HG02870 (cell line): ENCODE data around the gene RER1.

Experiments used
- ATAC-seq: cut with Tn5 transposase; IDR thresholded peaks from one replicate; pipeline ENCODE4 v1.9.1; 2021; ENCODE audit warnings: mild to moderate bottlenecking, moderate library complexity; ENCODE audit not compliant: unreplicated experiment

The RER1 gene

DNA sequence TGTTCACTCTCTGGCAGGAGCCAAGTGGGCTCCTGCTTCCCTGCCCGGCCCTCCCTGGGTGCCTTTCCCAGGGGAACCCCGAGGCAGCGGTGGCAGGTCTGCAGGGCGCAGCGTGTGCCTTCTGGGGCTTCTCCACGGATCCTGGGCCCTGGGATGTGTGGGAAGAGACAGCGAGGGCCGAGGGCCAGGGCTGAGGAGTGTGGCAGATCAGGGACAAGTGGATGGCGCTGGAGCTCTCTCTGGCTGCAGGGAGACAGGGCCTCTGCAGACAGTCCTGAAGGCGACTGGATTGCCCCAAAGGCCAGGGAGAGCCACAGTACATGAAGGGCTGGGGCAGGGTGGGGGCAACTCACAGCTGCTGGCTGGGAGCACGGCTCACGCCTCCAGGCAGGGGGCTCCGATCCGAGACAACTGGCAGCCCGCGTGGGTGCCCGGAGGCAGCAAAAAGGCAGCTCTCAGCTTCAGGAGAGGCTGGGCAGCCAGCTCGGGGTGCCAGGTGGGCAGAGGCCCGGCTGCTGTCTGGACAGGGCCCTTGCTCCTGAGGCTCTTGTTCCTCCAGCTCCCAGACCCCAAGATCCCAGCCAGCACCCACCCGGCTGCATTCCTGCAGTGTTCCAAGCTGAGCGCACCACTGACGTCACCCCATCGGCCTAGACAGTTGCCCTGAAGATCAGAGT is 16.3 kb upstream of the RER1 start:
- no peak for ATAC-seq

DNA sequence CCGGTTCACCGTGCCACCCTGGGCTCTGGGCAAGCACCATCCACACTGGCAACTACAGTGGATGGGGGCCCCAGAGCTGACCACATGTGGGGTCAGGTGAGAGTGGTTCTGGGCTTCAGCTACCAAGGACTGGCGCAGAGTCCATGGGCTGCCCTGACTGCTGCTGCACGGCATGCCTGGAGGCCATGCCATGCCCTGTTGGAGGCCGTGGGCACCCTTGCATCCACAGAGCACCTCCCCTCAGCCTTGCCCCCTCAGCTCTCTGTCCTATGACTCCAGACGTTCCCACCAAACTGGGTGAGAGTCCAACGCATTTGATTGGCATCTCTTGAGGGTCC is 15.7 kb upstream of the RER1 start:
- no peak for ATAC-seq

DNA sequence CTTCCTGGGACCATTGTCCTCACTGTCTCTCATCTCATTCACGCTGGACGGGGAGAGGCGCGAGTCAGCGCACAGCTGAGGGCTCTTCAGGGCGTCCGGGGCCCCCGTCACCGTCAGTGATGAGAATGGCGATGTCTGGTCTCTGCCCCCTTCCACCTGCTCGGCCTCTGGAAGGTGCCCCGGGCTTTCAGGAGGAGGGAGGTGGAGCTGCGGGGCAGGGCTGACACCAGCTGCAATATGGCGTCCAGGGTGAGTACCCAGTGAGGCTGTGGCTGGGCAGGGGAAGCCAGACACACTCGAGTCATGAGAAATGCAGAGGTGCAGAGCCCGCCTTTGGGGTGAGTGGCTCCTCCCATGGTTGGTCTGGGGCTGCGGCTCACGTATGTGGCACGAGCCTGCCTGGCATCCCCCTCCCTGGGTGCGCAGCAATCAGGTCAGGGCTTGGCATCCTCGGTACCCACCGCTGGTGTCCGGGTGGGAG is 15.3 kb upstream of the RER1 start:
- ATAC-seq = no peak

DNA sequence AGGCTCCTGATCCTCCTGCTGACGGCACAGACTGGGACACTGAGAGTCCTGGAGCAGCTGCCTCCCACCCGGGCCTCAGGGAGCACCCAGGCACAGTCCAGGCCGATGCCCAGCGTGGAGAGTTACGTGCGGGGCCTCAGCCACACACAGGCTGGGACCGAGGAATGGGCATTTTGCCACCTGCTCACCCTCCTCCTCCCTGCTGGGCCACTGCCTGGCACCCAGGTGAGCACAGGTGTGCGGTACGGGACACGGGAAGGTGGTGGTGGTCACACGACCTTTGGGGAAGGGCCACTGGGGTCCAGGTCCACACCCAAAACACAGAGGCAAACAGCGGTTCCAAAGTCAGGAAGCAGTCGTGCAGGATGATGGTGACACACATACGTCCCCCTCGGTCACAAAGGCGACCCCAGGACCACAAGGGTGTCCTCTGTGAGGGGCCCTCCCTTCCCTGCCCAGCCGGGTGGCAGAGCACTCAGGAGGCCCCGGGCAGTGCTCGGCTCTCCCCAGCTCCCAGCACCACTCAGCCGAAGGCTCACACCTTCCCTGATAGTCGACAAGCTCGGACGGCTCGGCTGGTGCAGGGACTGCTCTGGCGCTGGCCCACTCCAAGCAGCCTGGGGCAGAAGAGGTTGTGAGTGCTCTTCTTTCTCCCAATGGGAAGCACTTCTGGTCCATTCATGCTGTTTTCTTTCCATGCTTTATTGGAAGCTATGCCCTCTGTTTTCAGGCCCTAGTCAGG is 14.5 kb upstream of the RER1 start:
- ATAC-seq = no peak

DNA sequence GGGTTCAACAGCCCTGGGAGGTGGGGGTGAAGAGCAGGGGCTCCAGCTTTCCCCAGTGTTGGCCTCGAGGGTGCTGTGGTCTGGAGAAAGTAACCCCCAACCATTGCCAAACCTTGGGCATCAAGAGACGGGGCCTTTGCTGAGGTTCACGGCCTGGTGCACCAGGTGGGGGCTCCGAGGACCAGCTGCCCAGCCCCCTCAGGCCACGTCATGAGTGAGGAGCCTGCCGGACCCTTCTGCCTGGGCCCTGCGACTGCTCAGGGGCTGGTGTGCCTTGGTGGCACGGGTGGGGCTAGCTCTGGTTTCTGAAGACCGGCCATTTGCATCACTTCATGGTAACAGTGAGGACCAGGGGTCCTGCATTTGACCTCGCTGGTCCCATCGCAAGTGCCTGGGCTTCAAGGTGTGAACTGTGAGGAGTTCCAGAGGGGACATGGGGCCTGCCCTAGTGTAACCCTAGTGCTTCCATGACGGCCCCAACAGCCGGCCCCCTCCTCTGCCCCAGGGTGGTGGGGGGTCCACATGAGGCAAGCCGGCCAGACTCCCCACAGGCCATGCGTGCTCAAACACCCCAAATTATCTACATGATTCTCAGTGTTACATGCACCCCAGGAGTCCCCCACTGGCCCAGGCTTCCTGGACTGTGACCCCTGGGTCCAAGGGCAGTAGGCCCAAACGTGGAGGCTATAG is 13.7 kb upstream of the RER1 start:
- no peak for ATAC-seq

DNA sequence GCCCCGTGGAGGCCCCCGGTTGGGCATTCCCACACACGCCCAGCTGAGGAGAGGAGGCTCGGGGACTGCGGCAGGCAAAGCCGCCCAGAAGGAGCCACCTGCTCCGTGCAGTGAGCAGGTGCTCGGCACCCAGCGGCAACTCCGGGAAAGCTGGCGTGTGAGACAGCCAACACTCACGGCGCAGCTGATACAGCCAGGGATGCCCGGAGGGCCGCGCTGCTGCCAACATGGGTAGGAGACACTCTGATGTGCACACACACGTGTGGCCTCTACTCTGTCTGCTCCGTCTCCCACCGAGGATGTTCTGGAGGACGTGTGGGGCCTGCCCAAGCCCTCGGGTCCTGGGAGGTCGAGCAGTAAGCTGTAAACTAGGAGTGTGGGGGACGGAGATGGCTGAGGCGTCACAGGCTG is 13.2 kb upstream of the RER1 start:
- no peak for ATAC-seq

DNA sequence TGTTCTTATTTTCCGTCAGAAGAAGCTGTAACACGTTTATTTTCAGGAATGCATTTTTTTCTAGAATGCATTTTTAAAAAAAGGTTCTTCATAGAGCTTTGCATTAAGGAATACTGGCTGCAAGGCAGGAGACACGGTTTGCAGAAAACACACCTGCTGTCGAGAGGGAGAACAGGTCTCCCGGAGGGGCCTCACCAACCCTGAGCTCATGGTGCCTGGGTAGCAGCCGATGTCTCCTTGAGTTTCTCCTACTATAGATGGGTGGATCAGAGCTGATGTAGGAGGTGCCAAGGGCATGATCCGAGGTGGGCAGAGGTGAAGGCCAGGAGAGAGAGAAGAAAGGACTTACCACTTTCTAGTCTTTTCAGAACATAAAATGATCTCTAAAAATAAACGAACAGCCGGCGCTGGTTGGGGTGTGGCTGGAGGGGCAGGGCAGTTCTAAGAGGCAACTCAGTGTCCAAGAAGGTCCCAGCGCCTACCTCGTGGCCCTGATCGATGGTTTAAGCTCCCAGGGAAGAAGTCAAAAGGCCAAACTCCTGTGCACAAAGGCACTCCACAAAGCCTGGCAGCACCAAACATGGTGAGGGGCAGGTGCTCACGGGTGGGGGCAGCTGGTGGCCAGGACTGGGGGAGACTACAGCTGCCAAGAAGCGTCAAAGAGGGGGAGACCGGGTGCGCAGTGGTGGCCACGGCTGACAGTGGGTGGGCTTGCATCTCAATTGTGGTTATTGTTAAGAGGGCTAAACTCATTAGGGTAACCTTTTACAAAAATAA is 12.5 kb upstream of the RER1 start:
- no peak for ATAC-seq

DNA sequence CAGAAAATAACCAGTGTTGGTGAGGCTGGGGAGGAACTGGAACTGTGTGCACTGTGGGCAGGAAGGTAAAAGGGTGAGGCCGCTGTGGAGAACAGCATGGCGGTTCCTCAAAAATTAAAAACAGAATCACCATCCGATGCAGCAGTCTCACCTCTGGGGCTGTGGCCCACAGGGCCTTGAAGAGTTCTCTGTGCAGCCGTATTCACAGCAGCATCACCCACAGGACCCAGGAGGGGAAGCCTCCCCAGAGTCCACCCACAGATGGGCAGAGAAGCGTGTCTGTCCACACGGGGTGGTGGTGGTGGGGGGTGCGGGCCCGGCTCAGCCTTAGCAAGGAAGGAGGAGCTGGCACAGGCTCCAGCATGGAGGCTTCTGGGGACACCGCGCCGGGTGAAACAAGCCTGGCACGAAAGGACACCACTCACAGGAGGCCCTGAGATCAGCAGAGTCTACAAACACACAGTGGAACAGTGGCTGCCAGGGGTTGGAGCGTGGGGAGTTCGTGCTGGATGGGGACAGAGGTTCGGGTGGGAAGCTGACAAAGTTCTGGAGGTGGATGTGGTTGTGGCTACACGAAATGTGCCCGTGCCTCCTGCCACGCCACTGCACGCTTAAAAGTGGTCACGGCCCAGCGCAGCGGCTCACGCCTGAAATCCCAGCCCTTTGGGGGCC is 11.8 kb upstream of the RER1 start:
- ATAC-seq = no peak

DNA sequence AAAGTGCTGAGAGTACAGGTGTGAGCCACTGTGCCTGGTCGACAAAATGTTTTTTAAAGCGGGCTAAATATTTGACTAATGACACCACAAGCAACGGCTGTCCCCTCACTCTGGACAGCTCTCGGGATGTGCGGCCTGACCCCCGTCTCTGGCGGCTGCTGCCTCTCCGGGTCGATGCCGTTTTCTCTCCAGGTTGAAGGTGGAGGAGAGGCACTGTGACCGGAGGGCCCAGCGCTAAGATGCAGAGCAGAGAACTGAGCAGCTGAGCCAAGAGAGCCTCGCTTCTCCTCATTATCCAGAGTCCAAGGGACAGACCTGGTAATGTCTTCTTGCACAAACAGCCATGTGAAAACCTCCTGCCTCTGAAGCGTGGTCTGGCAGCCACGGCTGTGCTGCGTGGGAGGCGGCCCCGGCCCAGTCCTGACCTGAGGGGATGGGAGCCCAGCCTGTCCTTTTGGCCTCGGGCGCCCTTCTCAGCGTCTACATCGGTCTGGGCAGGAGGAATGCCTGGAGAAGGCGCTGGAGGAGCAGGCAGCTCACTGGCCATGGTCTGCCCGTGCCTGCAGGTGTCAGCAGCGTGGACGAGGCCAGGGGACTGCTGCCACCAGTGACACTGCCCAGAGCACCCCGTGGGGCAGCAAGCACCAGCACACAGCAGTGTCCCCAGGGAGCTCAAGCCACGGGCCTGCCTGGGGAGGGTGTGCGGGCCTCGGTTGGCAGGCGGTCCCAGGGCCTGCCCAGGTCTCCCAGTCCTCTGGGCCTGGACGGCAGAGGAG is 10.6 kb upstream of the RER1 start:
- no peak for ATAC-seq

DNA sequence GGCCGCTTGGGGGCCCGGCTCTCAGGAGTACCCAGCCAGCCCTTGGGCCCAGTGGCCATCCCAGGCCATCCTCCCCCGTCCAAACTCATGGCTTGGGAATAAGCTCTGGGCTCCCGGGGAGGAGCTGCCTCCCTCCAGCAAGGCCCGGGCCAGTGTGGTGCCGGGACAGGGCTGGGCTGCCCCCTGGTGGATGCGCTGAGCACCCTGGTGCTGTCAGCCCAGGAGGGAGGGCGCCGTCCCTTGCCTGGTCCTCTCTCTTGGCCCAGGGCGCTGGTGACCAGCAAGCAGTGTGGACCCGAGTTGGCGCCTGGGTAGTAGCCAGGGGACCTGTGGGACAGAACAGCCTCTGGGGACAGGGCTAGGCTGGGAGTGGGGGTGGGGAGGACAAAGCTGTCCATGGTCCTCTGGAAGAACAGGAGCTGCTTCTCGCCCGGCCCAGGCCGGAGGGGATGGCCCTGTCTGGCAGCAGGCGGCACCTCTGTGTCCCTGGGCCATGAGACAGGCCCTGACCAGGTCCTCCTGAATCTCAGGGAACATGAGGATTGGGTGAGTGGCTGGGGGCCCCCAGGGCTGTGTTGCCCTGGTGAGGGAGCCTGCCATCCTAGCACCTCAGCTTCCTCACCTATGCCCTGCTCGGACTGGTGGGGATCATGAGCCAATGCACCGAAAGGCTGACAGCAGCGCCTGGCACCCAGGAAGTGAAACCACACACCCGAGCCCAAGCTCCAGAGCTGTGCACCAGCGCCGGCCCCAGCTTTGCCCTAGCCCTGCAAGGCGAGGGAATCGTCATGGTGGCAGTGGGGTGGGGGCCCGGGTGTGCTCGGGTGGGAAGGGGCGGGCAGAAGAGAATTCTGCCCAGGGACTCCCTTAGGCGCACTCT is 9.7 kb upstream of the RER1 start:
- ATAC-seq = no peak

DNA sequence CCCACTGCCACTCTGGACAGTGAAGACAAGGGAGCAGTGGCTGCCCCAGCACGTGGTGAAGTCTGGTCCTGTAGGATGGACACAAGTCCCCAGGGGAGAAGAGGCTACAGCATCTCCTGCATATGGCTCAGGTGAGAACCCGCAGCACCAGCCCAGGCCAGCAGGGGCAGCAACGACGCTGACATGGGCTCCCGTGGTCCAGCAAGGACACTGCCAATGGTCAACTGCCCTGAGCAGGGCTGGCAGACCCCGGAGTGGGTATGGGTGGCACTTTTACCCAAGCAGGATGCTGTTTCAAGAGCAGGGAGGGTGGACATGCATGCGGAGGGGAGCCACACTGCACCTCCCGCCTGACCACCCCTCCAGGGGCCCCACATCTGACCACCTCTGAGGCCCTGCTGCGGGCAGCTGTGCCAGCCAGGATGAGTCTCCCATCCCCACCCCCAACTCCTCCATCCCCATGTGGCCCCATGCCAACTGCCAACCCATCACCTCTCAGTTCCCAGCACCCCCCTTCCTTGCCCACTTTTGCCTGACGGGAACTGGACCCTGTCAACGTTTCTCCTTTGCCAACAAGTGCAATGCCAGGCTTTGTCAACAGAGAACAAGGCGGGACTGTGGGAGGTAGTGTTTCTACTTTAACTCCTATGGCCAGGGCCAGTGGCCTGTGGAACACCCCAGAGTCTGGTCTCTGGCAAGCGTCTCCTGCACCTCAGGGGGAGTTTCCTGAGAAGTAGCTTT is 8.8 kb upstream of the RER1 start:
- ATAC-seq = no peak

DNA sequence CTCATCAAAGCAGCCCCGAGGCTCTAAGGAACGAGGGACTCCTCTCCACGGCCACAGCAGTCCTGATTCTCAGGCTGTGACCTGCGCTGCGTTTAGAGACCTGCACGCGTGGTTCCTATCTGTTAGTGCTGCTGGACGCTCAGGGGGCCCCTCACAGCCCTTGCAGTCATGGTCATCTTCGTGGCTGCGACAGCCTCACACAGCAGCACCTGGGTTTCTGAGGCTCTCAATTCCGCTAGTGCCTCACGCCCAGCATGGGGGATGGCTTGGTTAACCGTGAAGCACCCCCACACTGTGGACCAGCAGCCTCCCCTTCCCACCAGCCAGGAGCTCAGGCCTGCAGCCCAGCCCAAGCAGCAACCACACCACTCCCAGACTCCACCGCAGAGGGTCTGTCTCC is 8.1 kb upstream of the RER1 start:
- ATAC-seq = no peak

DNA sequence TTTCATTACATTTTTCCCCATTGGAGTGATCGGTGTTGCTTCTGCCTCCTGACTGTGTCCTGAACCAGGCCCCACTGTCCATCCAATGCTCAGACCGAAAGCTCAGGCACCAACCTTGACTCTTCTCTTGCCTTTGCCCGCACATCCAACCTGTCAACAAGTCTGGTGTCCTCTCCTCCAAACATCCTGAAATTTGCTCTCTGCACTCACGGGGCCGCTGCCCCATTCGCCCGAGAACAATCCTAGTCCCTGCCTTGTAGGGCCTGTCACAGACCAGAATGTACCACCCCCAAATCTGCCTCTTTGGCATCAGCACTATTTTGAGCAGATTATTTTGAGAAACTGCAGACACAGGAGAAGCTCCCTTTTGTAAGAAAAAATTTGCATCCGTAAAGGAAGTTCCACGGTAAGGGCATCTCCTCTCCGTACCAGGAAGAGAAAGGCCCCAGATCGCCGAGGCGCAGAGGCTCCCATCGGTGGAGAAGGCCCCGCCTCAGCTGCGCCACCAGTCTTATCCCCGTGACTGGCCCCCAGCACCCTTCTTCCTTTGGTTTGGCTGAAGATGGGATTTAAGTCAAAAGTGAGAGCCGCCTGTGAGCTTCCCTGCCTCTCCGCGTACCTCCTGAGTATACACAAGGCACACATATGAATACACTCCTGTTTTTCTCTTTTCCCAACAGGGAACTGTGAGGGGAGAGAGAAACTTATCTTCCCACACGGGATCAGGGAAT is 7.3 kb upstream of the RER1 start:
- ATAC-seq = no peak

DNA sequence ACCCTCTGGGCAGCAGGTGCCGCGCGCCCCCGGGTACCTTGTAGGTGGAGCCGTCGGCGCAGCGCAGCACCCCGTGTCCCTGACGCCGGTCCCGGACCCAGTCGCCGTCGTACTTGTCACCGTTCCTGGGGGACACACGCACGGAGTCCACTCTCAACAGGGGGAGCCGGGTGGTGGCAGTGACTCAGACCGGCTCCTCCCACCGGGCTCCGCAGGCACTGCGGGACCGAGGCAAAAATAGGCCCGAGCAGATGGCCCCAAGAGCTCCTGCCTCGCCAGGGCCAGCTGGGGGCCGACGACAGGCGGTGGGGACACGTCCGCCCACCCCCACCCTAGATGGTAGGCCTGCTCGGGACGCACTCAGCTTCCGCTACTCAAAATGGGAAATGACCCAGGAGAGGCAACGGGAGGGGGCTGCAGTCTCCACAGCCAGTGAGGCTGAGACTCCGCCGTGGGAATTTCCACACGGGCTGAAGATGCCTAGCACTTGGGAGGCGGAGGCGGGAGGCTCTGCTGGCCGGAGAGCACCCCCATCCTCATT is 6.6 kb upstream of the RER1 start:
- ATAC-seq = no peak

DNA sequence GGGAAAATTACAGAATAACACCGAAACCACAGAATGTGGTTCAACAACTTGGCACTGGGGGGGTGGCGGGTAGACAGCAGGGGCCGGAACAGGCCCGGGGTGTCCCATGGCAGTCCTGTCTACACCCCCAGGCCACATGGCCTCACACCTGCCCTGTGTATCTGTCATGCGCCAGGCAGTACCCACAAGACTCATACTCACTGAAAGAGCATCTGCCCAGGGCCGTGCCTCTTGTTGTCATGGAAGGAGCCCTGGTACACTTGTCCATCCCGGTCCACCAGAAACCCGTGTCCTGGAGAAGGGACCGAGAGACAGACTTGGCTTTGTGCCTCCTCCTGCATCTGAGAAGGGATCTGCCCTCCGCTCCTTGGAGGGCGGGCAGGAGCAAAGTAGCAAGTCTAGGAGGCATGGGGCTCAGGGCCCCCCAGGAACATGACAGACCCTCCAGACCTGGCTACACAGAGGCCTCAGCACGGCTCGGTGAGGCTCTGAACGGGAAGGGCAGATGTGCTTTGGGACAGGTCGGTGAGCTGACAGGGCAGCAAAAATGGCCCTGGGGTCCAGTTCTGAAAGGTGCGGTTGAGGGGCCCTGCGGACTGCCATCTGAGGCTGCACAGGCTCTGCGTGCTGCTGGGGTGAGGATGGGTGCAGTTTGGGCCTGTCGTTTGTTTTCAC is 5.9 kb upstream of the RER1 start:
- no peak for ATAC-seq

DNA sequence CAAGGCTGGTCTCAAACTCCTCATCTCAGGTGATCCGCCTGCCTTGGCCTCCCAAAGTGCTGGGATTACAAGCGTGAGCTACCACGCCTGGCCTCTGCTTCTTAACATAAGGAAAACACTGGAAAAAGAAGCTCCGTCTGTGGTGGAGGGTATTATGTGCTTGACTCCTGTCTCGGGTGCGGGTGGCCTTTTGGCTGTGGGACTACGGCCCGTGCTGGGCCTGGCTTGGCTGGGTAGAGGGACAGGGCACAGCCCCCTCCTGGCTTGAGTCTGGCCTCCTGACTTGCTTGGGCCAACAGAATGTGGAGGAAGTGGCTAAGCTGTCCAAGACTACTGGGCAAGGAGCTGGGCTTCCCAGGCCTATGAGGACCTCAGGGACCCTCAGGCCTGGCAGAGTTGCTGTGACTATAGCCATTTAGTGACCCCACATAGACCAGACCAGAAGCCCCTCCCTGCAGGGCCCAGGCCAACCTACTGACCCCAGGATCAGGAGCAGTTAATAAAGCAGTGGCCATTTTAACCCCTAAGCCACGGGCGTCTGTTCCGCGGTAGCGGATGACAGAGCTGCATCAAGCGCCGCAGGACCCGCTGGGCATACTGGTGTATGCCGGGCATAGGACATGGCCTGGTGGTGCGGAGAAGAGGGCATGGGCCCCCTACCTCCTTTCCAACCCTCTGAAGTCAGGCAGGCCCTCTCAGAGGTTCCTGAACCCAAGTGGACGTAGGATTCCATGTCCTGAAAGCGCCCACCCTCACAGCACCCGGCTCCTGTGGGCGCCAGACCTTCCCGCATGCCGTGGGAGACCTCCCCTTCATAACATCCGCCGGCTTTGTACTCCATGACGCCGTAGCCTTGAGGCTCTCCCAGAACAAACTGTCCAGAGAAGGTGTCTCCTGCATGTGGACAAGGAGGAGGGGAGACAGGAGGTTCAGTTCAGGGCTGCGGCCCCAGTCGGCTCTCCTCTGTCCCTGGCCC is 4.7 kb upstream of the RER1 start:
- ATAC-seq = no peak
